GM12892 (cell line): Measurements from ENCODE around the gene GLIPR1L2.

ENCODE experiments used
- DNase-seq: peaks from one replicate; pipeline ENCODE4 v3.0.0; 2011; ENCODE audit not compliant: insufficient read length
- FAIRE-seq: peaks from 2 replicates; lab custom pipeline; 2011; peaks lifted over from hg19 to GRCh38; lab: Jason Lieb, UNC
- POLR2A ChIP-seq: IDR thresholded peaks from 2 replicates; pipeline ENCODE4 v1.6.1; 2011; ENCODE audit warnings: low read depth, low read length, control low read depth
- POLR2AphosphoS5 ChIP-seq: IDR thresholded peaks from 2 replicates; pipeline ENCODE4 v1.6.1; 2011; ENCODE audit warnings: low read depth, low read length, control low read depth
- TAF1 ChIP-seq: IDR thresholded peaks from 2 replicates; pipeline ENCODE4 v1.6.1; 2011; ENCODE audit warnings: low read depth, mild to moderate bottlenecking, control low read depth, low read length, borderline replicate concordance

GLIPR1L2 gene

GRCh38 chr12:75481013-75481705 lies 90.3 kb downstream of the GLIPR1L2 start:
- FAIRE-seq = no peak
- no peak for TF ChIP-seq POLR2A
- no peak for TF ChIP-seq TAF1
- no peak for TF ChIP-seq POLR2AphosphoS5
- DNase-seq = no peak

- TF ChIP-seq TAF1 = no peak
- TF ChIP-seq POLR2AphosphoS5 = no peak
- TF ChIP-seq POLR2A = no peak
- DNase-seq = no peak
- FAIRE-seq = peak; percentile 44
Observed at GRCh38 chr12:75481774-75482173, 90.9 kb downstream of the GLIPR1L2 start.
